ENCODE measurements around the gene PIGU.

The PIGU gene

DNA sequence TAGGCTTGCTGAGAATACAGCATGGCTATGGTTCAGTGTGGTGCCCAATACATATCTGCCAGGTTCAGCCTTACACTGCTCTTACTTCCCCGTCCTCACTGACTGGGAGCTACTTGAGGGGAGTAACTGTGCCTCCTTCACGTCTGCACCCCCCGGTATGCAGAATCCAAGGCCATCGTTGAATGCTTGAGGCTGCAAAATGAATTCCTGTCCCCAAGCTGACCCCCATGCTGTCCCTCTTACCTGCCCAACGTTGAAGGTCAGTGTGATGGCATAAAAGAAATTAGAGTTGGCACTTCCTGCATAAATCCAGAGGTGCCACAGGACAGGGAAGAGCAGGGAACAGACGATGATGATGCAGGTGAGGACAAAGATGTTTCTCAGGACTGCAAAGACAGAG lies 102.0 kb downstream of the PIGU start:
- no peak for DNase-seq

DNA sequence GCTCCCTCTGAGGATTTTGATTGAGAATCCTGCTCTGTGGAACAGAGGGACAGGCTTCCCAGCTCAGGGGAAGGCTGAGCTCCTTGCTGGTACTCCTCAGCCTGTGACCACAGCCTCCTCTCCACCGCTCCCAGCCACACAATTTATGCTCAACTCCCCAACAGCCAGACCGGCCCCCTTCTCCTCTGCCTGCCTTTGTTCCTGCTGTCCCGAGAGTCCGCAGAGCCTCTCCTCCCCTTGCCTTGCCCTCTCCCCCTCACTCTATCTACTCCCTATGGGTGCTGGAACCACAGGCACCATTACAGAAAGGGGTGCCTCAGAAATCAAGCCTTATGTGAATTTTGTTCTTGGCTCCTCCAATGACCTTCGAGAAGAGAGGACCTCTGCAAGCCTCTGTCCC lies 102.5 kb downstream of the PIGU start:
- no peak for DNase-seq

DNA sequence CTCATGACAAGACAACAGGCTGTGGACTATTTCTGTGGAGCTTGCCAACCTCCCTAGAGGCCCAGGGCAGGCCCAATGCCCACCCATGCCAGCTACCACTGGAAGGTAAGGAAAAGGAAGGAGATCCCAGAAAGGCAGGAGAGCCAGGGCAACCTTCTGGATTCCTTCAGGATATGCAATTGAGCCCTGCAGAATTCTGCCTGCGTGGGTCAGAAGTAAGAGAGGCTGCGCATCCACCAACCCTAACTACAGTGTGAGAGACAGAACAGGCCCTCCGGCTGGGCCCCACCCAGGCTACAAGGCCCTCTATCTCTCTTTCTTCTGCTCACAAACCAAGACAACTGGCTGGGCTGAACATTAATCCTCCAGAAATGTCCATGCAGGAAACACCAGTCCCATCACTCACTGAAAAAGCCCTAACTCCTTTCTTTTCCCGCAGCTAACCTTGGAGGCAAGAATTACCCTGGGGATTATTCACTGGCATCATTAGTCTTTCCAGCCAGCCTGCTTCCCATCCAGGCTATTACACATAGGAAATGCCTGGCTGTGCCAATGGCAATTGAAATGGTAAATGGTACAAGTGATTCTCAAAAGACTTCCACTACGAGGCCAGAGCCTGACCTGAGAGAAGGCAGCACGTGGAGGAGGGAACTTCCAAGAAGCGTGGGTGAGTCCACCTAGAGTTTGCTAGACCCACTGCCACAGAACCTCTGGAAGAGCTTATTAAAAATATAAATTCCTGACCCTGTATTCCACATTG lies 103.2 kb downstream of the PIGU start:
- no peak for DNase-seq

DNA sequence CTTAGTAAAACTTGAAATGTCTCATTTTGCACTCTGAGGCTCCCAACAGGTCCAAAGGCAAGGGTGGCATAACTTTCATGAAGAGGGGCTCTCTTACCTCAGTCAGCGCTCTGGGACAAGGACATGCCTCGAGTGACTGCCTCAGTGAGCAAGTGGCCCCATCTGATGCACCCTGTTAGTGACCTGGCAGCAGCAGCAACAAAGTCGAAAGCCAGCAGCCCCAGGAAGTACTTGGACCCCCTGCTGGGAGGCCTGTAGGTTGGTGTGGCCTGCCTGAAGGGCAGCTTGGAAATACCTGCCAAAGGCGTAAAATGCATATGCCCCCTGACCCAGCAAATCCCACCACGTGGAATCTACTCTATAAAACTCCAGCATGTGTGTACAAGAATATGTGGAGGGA lies 105.1 kb downstream of the PIGU start:
- no peak for DNase-seq

DNA sequence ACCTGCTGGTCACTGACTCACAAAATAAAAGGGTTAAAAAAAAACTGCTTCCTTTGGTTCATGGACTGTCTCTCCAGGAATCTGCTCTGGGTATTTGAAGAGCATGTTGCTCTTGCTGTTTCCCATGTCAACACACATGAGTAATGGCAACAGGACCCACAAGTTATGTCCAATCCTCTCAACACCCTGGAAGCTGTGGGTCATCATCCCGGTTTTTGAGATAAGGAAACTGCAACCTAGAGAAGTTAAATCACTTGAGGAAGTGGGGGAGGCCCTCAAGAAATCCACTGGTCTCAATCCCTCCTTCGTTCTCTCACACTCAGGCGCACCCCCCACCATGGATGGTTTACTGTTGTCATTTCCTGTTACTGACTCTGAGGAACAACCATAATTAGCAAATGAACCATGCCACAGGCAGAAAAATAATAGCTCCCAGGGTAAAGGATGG lies 106.0 kb downstream of the PIGU start:
- DNase-seq = no peak

DNA sequence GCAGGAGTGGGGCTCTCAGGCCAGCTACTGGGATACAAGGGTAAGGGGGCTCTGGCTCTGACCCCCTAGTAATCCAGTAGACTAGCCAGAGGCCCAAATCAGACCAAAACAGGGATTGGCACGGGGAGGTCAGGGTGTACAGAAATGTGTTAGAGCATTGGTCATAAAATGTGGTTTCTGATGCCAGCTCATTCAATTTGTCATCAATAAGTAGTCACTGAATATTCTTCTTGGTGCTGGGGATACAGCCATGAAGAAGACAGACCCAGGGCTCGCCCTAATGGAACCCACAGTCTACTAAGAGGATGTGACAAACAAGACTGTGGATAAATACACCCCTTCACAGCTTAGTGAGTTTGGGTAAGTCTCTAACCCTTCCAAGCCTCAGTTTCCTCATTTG lies 107.3 kb downstream of the PIGU start:
- DNase-seq = no peak

DNA sequence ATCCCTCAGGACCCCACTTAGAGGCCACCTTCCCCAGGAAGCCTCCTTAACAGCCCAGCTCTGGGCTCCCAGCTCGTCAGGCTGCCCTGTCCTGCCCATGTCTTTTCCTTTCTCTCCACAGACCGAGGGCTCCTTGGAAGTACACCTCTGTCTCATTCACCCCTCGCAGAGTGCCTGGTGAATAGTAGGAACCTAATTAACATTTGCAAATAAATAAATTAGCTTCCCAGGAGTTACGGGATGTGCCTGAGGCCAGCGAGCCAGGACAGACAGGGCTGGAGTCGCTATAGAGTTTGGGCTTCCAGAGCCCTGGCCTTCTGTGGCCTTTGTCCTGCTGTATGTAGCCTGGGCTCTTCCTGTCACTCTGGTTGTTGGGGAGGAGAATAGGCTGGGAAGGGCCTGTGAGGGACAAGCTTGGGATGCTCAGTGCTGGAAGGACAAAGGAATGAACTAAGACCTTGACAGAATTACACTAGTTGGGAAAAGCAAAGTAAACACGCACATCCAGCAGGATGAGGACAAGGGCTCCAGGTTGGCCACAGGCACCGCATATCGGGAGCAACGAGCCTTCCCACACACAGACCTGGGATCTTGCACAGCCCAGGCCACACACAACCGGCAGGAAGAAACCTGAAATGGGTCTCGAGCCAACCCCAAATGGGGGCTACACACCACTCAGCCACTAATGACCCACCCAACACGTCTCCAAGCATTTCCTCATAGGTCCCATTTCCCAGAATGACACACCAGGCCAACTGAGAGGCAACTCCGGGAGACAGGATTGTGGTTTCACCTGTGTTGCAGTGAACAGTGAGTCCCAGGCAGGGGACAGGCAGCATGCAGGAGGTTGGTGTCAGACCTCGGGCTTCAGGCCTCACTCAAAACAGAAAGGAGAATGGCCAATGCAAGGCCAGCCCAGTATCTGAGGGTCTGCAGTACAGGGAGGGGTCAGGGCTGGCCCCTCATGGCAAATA lies 108.7 kb downstream of the PIGU start:
- DNase-seq = no peak

DNA sequence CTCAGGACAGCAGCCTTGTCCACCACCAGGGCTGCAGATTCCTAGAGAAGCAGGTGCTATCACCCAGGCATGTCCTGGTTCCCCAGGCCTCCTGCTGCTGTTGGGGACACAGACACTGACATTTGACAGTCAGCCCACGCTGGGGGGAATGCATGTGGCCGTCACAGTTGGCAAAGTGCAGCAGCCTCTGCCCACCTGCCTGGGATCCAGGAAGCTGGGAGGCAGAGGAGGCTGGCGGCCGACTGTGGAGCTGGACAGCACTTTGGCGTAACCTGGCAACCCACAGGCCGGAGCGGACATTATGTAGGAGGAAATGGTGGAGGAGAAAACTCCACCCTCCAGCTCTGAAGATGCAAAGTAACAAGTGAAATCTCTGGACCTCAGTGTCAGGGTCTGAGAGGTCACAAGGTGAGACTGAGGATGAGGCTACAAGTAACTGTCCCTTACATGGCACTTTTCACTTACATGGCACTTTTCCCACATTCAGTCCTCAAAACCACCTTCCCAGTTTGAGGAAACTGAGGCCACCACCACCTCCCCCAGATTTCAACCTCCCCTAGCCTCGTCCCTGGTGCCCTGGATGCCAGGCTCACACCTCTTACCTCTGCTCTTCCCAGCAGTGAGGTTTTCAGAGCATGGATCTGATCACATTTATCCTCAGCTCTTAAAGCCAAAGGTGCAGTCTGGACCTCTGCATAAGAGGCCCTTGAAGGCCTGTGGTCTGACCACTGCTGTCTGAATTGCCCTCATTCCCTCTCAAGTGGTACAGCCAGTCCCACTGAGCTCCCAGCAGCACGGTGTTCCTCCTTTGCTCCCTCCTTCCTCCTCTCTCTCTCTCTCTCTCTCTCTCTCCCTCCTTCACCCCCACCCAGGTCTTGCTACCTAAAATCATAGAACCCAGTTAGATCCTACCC lies 109.7 kb downstream of the PIGU start:
- no peak for DNase-seq

DNA sequence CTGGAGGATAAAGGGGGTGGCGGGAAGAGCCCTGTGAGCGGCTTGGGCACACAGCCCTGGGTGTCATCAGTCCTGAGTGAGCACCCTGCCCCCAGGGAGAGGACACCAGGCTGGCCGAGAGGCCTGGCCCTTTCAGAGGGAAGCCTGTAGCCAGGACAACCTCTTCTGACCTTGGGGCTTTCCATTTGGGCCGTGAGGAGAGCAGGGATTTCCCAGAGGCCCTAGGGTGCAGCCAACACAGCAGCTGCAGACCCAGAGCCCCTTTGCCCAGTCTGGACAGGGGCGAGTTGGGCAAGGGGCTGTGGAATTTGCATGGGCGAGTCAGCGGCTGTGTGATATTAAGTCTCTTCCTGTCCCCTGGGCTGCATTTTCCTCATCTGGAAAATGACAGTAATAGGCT lies 112.1 kb downstream of the PIGU start:
- DNase-seq = no peak

DNA sequence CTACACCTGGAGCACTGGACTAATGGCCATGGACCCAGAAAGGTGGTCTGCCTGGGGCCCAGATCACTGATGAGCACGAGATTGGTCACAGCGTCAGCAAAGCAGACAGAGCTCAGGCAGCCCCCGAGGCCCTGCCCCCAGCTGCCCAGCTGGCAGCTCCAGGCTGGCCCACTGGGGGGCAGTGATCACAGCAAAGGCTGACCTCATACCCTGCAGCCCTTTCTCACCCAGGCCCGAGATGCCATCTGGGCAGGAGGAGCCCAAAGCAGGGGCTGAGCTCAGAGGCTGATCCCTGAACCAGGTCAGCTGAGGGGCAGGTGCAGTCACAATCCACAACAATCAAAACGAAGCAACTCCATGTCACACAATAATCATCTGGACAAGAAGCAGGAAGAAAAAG lies 114.3 kb downstream of the PIGU start:
- DNase-seq = no peak

DNA sequence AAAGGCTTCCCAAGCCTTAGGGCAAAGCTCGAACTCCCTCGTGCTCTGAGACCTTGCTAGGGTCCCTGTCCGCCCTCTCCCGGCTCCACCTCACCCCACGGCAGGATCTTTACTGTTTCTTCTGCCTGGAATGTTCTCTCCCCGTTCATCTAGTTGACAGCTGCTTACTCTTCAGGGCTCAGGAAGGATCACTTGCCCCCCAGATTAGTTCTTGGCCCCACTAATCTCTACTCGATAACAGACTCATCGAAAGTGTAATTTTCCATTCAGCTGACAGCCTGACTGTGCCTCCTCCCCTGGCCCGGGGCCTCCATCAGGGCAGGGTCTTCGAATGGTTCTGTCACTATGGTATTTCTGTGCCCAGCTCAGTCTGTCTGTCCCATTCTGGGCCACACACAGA lies 115.2 kb downstream of the PIGU start:
- DNase-seq = no peak

DNA sequence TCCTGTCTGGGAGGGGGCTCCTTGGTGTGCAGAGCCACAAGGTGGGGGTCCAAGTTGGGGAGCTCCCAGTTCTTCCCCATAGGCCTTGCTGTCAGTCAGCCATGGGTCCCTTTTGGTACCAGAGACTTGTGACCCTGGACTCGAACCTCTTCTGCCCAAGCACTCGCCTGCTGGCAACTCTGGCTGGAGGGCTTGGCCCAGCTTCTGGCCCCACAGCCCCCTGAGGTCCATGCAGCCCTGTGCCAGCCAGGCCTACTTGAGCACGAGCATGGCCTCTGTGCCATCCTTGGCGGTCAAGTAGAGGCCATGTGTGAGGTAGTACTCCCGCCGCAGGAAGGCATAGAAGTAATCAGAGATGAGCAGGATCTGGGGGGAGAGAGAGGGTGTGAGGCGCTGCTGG lies 116.3 kb downstream of the PIGU start:
- DNase-seq = no peak

DNA sequence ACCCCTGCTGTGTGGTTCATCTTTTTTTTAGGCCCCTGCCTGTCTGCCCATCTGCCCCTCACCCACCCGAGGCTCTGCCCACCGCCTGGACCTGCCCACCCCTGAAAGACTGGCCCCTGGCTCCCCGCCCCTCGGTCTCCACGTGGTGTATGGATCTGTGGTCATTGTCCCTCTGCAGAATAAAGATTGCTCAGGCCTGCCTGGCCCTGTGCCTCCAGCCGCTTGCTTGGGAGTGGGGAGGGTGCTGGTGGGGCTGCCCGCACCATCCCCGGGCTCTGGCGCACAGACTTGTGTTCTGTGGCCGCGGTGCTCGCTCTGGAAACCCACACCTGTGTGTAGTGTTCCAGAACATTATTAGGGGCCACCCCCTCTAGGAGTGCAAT lies 116.8 kb downstream of the PIGU start:
- DNase-seq = no peak

DNA sequence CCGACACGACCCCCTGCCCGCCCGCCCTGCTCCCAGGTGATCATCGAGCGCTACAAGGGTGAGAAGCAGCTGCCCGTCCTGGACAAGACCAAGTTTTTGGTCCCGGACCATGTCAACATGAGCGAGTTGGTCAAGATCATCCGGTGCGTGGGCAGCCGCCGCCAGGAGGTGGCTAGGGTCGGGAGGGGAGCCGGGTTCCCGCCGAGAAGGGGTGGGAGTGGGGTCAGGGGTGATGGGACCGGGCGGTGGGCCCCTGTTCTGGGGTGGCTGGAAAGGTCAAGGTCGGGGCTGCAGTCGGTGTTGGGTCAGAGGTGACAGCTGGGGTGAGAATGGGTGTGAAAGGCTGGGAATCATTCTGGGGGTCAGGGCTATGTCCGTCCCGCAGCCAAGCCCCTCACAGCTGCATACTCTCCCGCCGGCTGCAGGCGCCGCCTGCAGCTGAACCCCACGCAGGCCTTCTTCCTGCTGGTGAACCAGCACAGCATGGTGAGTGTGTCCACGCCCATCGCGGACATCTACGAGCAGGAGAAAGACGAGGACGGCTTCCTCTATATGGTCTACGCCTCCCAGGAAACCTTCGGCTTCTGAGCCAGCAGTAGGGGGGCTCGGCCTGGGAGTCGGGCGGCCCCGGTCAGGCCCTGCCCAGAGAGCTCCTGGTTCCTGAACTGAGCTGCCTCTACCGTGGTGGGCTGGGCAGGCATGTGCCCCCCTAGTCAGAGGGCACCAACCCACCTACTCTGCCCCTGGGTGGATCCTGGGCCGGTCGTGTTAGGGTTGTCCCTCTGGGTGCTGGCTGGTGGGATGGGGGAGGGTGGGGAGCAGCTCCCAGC lies 117.4 kb downstream of the PIGU start:
- no peak for DNase-seq

DNA sequence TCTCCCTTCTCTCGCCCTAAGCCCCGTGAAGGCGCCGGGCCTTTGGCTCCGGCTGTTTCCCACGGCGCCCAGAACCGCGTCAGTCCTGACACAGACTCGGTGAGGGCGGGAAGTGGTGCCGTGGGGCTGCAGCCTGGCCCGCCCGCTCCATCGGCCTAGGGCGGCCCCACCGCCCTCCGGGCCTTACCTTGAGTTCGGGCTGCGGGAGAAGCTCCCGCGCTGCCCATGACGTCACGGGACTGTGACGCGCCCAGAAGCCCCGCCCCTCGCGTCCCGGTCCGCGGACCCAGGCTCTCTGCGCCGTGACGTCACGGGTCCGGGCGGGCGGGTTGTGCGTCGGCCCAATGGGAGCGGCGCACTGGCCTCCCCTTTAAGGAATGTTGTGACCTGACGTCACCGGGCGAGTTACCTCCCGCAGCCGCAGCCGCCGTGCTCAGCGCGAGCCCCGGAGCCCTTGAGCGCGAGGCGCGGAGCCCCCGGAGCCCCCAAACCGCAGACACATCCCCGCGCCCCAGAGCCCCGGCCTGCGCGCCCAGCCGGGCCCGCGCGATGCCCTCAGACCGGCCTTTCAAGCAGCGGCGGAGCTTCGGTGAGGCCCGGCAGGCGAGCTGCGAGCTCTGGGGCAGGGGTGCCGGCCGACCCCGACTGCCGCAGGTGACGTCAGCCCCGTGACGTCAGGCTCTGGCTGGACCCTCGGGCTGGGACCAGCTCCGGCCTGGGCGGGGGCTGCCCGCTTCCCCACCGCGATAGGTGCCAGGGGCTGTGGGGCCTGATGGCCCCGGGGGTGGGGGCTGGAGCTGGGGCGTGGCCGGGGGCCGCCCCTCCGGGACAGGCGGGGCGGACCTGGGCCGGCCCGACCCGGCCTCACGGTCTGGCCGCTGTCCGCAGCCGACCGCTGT lies 118.3 kb downstream of the PIGU start, which contains the start of gene MAP1LC3A:
MAP1LC3A (plus strand) TSS at position 399 of the 899 bp plus-strand sequence; CDS start at position 550, 151 bp downstream.
- no peak for DNase-seq

DNA sequence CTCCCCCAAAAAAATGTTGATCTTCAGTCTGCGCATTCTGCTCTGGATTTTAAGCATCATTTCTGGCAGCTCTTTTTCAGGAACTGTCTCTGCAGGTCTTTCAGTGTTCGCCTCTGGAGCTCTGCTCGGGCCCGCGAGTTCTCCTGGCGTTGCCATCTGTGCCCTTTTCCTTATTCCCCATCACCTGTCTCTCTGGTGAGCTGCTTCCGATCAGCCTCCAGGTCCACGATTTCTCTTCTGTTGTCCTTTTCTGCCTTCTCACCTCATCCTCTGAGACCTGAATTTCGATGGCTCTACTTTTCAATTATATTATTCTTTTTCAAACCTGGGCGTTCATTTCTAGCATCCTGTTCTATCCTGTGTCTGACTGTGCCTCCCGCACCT lies 119.0 kb downstream of the PIGU start:
- DNase-seq = no peak

DNA sequence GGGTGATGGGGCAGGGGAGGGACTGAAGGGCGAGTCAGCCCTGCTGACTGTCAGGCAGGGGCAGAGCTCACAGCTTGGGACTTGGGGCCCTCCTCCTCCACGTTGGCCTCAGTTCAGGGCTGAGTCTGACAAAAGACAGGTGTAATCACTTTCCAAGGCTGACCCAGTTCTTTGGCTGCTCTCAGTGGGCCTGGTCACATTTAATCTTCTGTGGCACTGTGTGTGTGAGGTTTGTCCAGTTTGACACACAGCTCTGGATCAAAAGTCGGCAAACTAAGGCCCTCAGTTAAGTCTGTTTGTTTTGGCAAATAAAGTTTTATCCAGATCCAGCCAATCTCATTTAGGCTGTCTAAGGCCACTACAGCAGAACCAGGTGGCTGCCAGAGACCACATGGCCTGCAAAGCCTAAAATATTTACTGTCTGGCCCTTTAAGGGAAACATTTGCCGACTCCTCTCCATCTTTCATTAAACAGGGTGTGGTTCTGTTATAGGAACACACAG lies 123.5 kb downstream of the PIGU start:
- DNase-seq = no peak

DNA sequence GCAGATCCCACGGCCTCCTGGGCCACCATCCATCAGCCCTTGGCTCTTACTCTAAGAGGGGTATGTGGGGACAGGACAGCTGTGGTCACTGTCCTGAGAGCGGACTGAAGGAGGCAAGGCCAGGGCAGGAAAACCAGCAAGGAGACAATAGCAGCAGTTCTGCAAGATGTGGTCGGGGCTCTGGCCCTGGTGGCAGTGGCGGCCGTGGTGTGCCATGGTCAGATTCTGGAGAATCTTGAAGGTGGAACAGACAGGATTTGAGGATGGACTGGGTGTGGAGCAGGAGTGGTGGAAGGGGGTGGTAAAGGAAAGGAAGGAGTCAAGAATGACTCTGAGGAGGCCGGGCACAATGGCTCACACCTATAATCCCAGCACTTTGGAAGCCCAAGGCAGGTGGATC lies 124.3 kb downstream of the PIGU start:
- no peak for DNase-seq

DNA sequence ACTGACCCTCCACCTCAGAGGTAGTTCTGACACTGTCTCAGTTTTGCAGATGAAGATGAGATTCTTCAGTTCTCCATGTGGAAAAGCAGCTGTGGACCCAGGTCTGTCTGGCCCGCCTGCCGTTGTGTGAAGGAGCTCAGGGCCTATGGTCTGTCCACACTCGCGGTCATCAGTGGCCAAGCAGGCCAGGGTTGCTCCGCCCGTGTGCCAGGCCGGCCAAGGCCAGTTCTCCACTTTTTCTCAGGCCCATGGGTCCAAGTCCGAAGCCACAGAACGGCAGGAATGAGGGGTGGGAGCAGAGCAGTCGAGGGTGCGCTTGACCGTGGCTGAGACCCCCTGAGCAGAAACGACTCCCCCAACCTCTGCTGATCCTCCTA lies 127.0 kb downstream of the PIGU start:
- no peak for DNase-seq

DNA sequence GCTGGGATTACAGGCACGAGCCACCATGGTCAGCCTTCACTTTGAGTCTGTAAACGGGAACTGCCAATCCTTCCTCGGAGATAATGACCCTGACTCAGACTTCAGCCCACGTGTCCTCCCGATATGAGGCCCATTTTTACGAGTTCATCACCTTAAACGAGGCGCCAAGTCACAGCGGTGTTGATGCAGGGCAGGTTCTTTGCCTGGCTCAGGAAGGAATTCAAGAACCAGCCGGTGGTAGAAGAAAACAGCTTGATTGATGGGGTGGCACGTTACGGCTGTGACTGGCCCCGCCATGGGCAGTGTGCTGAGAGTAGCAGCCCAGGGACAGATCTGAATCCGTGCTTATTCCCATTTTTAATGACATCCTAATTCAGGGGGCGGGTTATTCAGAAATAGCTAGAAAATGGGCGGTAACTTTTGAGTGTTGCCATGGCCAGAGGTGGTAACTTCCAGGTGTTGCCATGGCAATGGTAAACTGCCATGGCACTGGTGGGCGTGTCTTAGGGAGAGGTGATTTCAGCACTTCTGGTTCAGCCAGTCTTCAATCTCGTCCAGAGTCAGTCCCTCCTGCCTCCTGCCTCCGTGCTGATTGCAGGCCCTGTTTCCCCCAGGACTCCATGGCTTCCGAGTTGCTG lies 127.5 kb downstream of the PIGU start:
- no peak for DNase-seq

Measured in NCI-H1417 treated with DMSO at 0.1 percent for 48 hours (cell line).